Renal cortical epithelial cell (primary cell): ENCODE results near the gene TMA7B. TPM values are rescaled to one million over a fixed set of nuclear protein-coding genes. Genes with fewer than 3 reads are reported as not detected.
"Not testable (repeated sequence)": the region's sequence is repeated elsewhere in the genome, so short reads cannot be mapped to it uniquely, and the experiment has no call there.

Experiments
- DNase-seq: peaks from one replicate; pipeline ENCODE4 v3.0.0-alpha.2; 2011; ENCODE audit warnings: low read depth
- total RNA-seq: library from RNA; depleted of rRNA; stranded (reverse); fragments of >200 nt; gene quantifications from 2 replicates; pipeline ENCODE4 v1.2.3, GENCODE V29; 2014

TMA7B gene
- total RNA-seq, 1 donor from 2014 or later = not detected

DNA sequence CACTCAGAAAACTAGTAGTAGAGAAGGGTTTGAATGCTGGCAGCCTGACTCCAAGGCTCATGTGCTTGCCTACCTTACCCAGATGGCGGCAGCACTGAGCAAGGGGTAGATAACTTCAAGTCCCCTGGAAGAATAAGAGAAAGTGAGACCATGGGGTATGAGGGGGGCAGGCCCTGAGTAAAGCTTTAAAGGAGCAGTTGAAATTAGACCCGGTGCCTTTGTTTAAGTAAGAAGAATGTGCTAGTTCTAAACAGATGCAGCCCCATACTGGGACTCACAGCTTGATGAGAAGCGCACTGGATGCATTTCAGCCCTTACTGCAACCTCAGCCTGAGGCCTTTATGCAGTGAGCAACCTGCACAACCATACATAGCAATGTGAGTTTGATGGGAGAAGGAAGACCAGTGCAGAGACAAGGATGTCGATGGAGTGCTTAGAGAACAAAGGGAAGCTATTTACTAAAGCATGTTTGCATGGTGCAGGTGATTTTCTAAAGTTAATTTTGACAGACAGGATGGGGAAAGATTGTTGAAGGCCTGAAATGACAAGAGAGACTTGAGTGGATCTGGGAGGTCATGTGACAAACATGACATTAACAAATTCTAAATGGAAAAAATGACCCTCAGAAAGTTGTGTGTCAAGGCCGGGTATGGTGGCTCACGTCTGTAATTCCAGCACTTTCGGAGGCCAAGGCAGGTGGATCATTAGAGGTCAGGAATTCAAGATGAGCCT, 27.1 kb upstream of the TMA7B start:
- peak; percentile 9 for DNase-seq

DNA sequence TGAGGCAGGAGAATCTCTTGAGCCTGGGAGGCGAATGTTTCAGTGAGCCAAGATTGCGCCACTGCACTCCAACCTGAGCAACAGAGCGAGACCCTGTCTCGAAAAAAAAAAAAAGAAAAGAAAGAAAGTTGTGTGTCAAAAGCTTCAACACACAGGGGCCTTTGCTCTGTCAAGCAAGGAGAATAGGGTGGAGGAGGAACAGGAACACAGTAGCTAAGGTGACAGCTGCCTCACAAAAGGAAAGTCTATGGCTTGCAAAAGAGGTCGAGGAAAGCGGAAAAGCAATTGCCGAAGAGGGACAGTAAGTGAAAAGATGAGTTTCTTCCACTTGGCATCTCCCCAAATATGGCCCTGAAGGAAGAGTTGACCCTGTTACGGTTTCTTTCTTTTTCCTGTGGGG, 26.5 kb upstream of the TMA7B start:
- peak; percentile 3 for DNase-seq

DNA sequence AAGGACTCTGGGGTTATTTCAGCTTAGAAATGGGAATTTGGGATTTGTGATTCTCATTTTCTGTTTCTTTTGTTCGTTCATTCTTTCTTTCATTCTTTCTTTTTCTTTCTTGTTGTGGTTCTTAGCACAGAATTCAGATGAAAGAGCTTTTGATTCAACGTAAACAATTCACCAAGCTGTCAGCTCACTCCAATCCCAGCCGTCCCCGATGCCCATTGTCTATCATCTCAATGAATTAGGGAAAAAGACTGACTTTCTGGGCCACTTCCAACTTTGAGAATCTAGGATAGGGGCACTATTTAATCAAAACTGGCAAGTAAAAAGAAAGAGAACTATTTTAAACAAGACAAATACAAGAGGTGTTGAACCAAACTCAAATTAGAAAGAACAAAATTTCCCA, 25.1 kb upstream of the TMA7B start:
- DNase-seq = no peak

DNA sequence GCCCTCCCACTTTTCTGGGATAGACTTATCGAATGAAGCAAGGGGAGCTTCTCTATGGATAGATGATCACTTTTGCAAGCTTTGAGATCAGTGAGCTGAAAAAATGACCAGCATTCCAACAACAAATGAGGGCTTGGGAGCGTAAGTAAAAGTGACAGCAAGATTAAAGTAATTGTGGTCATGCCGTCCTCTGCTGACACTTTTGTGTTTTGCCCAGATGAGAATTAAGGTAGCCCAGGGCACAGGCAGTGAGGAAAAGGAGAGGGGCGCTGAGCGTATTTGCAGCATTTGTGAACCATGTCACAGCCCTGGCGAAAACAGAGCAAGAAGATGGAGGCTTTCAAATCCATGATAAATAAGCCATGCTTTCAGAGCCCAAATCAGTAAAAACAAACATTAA, 24.6 kb upstream of the TMA7B start:
- no peak for DNase-seq

DNA sequence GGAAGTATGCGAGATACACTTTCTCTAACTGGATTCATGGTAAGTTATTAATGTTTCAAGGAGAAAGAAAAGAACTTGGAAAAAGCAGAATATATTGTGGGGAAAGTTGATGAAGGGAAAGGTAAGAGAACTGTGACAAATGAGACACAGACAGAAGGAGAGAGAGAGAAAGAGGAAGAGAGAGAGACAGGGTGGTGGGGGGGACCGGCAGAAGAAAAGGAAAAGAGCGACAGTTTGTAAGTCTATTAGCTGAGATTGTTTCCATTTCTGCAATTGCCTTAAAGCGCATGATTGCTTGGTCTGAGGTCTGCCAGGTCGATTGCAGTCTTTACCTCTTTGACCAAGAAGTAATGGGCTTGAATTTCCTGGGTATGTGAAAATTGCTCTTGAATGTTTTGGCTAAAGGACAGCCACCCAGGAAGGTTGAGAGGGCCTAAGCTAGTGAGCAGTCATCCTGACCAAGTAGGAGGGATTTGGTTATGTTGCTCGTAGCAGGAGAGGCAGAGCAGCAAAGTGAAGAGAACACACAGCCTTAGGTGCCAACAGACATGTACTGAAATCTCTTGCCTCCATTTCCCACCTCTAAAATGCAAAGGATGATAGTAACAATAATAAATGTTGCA, 23.6 kb upstream of the TMA7B start:
- DNase-seq = no peak

DNA sequence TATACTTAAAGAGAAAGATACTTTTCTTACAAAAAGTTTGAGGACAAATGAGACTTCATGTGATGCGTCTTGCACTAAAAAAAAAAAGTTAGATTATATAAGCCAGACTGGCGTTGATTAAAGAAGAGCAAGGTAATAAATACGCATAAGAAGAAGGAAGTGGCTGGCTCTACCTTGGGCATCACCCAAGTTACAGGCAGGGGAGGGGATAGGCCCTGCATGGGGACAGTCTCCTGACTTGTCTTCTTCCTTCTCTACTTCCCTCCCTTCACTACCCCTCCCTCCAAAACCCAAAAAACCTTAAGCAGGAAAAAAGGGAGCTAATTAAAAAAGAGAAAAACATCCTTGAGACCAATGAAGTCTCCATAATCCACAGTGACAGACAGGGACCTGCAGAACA, 22.3 kb upstream of the TMA7B start:
- DNase-seq = no peak

DNA sequence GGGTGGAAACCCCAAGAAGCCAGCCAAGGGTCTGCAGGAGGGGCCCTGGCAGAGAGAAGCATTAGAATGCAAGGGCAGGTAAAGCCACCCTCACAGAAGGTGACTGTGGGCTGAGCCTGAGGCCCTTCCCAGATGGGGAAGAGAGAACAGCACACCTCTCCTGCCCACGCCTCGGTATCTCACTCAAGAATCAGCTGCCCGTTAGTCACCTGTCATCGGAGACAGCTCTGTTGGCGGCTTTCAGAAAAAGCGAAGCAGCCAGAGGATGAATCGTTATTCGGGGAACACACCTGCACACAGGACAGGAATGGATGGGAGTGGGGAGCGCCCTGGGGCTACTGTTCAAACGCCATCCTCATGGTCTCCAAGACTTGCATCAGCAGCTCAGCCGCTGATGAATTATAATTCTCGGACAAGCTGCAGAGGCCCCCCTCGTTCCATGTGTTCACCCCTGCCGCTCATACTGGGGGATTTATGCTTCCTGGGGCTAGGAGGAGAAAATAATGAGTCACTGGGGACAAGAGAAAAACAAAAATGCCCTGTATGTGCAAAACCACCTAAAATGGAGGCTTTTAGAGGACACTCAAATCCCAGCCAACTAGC, 21.6 kb upstream of the TMA7B start:
- no peak for DNase-seq

DNA sequence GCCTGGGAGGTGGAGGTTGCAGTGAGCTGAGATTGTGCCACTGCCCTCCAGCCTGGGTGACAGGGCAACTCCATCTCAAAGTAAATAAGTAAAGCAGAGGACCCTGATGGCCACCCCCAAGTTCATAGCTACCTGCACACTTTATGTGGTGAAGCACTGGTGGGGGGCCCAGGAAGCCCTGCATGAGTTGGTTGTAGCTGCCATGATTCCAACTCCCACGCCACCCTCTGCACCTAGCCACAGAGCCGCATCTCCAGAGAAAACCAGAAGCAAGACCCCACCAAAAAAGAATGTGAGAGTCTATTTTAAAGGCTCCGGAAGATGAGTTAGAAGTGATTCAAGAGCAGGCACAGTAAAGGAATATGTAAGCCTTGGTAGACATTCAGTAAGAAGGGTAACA, 20.4 kb upstream of the TMA7B start:
- DNase-seq = no peak

DNA sequence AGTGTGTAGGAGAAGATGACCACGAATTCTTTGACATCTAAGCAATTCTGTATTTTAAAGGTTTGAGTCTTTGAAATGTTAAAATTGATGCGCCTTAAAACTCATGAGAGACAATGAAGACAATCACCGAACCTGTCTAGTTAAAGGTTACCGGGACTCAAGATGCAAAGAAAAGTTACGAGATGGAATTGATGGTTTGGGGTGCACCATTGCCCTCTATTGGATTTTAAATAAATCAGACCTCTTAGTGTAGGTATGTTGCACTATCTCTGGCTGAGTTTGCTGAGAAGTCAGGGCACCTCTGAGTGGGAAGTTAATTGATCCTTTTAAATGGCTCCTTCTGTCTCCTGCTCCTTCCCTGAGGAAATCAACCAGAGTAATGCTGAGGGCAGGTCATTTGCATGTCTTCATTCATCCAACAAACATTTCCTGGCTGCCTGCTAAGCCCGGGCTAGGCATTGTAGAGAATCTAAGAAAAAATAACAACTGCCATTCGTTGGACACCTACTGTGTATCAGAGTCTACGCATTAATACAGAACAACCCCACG, 19.4 kb upstream of the TMA7B start:
- DNase-seq = no peak

DNA sequence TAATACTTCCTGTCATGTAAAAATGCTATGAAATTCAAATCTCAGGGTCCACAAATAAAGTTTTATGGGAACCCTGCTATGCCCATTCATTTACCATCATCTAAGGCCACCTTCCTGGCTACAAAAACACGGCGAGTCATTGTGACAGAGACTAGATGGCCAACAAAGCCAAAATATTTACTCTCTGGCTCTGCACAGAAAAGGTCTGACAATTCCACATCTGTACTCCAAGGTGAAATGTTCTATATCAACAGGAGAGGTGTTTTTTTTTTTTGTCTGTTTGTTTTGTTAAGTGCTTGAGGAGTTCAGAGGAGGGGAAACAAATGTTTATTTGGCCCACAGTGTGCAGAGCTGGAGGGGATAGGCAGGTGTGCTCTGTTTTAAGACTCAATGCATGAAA, 18.6 kb upstream of the TMA7B start:
- DNase-seq = no peak

DNA sequence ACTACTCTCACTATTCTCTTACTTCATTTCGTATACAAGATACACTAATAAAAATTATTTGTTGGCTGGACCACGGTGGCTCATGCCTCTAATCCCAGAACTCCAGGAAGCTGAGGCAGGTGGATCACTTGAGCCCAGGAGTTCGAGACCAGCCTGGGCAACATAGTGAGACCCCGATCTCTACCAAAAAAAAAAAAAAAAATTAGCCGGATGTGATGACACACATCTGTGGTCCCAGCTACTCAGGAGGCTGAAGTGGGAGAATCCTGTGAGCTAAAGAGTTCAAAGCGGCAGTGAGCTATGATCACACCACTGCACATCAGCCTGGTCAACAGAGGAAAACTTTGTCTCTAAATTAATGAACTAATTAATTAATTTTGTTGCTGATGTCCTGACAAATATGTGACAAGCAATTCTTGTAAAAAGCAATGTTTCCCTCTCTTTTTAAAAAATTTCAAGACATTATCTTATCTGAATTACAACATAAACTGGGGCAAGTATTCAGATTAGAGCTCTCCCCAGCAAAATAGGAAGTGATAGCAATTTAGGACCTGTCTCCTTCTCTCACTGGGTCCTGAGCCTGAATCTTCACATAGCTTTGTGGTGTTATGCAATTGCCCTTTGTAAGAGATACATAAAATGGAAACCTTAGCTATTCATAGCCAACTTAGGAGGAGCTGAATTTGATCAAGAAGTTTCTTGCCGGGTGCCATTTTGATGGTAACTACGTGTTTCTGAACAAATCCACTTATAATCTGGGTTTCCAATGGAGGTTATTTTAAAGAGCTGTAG, 17.6 kb upstream of the TMA7B start:
- no peak for DNase-seq

DNA sequence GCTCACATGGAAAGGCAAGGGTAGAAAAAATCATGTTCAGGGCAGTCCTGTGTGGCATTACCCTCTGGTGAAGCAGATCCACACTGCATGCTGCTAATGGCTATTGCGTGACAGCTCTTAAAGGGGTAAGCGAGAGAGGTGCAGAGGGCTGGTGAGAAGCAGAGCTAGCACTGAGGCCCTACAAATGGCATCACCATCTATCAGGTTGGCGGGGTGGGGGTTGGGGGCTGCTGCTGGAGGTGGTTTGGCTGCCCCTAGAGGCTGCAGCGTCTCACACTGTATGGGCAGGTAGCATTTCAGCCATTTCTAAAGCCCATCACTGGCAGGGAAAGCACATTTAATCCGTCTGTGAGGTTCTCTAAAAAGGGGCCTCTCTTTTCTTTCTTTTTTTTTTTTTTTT, 16.9 kb upstream of the TMA7B start:
- no peak for DNase-seq

DNA sequence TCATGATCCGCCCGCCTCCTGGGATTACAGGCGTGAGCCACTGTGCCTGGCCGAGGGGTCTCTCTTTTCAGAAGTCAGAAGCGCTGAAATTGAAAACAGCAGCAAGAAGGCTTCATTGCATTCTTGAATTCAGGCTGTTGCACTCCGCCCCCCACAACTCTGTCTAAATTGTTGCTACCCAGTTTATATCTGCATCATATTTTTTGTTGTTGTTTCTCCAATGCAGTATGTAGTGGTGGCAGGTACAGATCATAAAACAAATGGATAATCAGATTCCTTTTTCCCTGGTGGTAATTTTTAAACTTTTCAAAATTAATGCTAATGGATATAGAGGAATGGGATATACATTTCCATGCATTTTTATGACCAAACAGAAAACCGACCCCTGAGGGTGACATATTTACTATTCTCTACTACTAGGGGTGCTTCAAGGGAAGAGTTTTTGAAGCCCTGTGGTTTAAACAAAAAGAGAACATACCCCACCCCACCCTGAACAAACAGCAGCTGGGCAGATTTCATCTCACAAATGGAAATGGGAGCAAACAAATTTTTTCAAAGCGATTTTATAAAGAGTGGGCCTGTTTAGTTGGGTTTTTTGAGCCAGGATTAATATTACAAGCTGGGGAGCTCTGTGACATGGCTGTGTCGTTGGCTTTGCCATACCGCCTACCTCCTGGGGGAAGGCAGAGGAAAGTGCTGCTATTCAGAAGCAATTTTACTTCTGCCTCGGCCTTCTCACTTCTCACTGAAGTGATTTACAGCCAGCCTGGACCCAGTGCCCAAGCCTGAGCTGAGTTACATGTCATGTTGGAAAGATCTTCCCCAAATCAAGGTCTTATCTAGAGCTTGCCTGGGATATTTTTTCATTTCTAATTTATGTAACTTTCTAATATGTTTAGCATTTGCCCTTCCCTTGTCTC, 16.0 kb upstream of the TMA7B start:
- DNase-seq = no peak

DNA sequence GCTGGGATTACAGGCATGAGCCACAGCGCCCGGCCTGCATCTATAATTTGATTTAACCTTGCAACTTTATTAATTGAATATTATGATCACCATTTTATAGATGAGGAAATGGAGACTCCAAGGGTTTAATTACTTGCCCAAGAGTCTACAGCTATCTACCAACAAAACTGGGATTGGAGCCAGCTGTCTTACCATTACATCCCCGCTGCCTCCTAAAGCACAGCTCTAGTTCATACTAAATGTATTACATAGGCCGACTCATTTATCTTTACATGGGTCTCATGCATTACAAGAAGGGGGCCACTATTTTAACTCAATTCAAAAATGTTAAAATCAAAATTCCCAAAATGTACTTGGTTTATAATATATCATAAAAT, 14.1 kb upstream of the TMA7B start:
- DNase-seq = no peak

DNA sequence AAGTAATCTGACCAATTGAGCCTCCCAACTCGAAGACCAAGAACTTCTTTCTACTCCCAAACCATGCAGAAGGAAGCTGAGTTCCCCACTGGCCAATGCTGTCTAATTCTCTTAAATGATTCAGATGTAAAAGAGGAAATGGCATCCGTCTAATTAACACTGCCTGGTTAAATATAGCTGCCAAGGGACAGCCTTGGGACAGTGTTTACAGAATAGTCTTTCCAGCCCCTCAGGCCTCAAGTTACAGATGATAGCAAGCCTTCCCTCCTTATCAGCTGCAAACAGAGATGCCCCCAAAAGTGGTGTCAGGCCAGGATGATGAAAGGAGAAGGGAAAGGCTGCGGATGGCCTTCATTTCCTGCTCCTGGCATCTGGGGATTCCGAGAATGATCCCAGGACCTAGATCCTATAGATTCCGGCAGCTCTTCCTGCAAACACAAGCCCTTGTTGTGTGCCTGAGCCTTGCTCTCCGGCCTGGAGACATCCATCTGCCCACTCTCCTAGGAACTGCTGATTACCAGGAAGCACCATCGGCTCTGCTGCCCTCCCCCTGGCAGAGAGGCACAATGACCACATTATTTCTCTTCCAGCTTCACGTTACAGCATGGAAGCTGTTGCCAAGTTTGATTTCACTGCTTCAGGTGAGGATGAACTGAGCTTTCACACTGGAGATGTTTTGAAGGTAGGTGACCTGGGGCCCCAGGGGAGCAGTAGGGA, 13.5 kb upstream of the TMA7B start:
- no peak for DNase-seq

DNA sequence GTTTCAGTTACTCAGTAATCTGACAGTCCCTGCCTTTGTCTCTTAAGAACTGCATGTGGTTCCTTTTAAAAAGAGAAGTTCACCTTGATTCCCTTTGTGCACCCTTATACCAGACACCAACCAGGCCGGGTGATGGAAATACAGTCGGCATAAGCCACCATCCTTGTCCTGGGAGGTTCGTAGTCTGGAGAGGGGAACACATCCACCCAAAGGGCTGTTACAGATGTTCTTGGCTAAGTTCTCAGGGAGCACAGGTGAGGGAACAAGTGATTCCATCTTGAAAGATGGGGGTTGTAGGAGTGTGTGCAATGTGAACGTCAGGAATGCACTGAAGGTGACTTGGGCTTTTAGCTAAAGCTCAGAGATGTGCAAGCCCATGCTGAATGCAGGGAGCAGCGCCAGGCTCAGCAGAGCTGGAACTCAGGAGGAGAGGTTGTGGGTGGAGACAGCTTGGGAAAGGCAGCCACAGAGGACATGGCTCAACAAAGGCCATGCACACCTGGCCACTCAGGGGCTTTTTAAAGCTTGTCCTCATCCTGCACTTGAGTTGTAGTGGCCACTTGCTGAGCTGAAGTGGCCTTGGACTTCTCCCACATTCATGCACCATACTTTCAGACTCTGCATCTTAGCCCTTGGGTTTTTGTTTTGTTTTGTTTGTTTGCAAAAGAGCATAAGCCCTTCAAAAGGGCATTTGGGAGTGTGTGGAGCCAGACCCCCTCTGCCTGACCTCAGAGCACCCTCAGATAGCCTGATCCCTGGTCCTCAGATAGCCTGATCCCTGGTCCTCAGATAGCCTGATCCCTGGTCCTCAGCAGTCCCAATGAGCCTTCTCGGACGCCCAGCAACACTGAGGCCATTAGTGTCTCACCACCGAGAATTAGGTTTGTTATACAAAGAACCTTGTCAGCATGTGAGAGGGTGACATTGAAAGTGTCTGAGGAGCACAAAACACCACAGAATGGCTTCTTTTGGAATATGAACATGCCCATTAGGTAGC, 12.7 kb upstream of the TMA7B start:
- DNase-seq = no peak

DNA sequence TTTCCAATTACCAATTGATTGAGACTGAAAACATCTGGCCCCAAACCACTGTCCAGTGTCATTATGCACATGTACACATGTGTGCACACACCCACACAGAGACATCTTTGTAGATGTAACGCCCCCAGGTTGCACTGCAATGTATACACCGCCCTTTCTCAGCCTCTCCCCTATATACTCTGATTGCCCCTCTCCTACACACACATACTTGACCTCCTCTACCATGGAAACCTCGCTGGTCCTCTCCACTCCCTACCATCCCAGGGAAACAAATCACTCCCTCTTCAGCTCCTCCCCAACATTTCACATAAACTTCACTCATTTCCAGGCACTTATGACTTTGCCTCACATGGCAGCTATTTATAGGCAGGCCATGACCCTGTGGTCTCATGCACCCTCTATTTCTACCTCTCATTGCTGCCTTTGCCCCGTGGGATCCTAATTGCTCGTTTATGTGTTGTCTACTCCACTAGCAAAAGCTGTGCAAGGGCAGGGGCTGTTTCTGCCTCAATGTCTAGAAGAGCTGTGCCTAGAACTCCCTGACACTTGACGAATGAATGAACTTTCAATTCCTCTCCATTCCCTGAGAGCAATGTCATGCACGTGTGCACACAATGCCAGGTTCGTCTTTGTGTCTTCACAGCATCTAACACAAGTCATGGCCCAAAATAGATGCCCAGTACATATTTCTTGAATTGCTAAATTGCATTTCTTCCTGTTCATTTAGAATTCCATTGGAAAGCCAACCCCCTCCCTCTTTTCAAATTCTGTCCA, 10.0 kb upstream of the TMA7B start:
- DNase-seq = no peak

DNA sequence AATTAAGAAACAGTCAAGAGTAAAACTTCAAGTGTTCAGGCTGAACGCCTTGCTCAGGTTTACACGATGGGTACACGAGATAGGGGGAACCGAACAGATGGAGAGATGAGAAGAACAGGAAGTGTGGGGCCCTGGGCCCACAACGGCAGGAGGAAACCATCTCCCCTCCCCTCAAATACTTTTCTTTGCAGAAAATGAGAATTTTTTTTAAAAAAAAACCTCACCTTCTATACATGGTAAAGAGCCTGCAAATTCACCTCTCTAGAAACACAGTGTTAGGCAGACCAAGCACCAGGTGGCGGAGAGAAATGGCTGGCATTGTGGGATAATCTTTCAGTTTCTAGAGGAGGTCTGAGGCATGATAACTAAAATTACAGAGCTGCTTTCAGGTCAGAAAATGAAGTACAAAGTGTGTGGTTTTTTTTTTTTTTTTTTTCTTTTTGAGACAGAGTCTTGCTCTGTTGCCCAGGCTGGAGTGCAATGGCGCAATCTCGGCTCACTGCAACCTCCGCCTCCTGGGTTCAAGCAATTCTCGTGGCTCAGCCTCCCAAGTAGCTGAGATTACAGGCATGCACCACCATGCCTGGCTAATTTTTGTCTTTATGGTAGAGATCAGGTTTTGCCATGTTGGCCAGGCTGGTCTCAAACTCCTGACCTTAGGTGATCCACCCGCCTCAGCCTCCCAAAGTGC, 8.4 kb upstream of the TMA7B start:
- DNase-seq = not testable (repeated sequence)
